Measurements from ENCODE around the gene DCST1.

GRCh38 chr1:155006601-155007101 is 27.0 kb upstream of the DCST1 start:
- TF ChIP-seq CTCF (IDR thresholded peaks at IDR 0.05), result no peak
- TF ChIP-seq EZH2 (IDR thresholded peaks at IDR 0.05; ENCODE audit: borderline replicate concordance, insufficient read depth, low read depth, low read length, poor library complexity, severe bottlenecking), result no peak

Measured in B cell (primary cell).